Activated naive CD8-positive, alpha-beta T cell treated with anti-CD3 and anti-CD28 coated beads for 36 hours (primary cell): ENCODE measurements around the gene PLEKHA6. TPM values are rescaled to one million over a fixed set of nuclear protein-coding genes. Genes with fewer than 3 reads are reported as not detected.

Experiments used
- DNase-seq: peaks from one replicate; pipeline ENCODE4 v3.0.0; 2021
- H3K27ac Mint-ChIP-seq: one replicate; pipeline ENCODE4 v1.8.0; 2022; ENCODE audit warnings: mild to moderate bottlenecking, moderate library complexity, mixed read lengths
- H3K27me3 Mint-ChIP-seq: one replicate; pipeline ENCODE4 v1.8.0; 2022; ENCODE audit warnings: mild to moderate bottlenecking, mixed read lengths
- H3K36me3 Mint-ChIP-seq: one replicate; pipeline ENCODE4 v1.8.0; 2021; ENCODE audit warnings: mild to moderate bottlenecking, mixed read lengths
- H3K4me1 Mint-ChIP-seq: one replicate; pipeline ENCODE4 v1.8.0; 2021; ENCODE audit warnings: mixed read lengths
- H3K4me3 Mint-ChIP-seq: one replicate; pipeline ENCODE4 v1.8.0; 2022; ENCODE audit warnings: mild to moderate bottlenecking, moderate library complexity, mixed read lengths
- H3K9me3 Mint-ChIP-seq: one replicate; pipeline ENCODE4 v1.8.0; 2022; ENCODE audit warnings: mixed read lengths
- total RNA-seq, 2 experiments: library from RNA; stranded (reverse); gene quantifications; one replicate each; pipeline ENCODE4 v1.2.3, GENCODE V29; 2021

Gene PLEKHA6
- total RNA-seq, 2 experiments from 2014 or later = 0.74 to 1.5 TPM

GRCh38 chr1:204202481-204202880 lies 157.2 kb downstream of the PLEKHA6 start:
- Mint-ChIP-seq H3K9me3 (no peaks in the 10 kb centered on the region), H3K4me1 (peaks cover 4% of the 10 kb centered on the region), H3K27me3 (peaks cover 28% of the 10 kb centered on the region), H3K36me3 (no peaks in the 10 kb centered on the region), H3K4me3 (no peak overlapping the region), H3K27ac (no peak overlapping the region)
- DNase-seq = no peak

- Mint-ChIP-seq H3K27me3 (peaks cover 23% of the 10 kb centered on the region), H3K4me3 (no peak overlapping the region), H3K36me3 (no peaks in the 10 kb centered on the region)
These were observed 158.2 kb downstream of the PLEKHA6 start for GRCh38 chr1:204201348-204202040.

GRCh38 chr1:204199579-204199978 lies 160.2 kb downstream of the PLEKHA6 start:
- DNase-seq = no peak
- Mint-ChIP-seq H3K27me3 (peaks cover 11% of the 10 kb centered on the region), H3K4me1 (peaks cover 2% of the 10 kb centered on the region), H3K27ac (no peak overlapping the region), H3K36me3 (no peaks in the 10 kb centered on the region), H3K4me3 (no peak overlapping the region), H3K9me3 (no peaks in the 10 kb centered on the region)

More at GRCh38 chr1:204201348-204202040, 158.2 kb downstream of the PLEKHA6 start:
- Mint-ChIP-seq H3K27ac (no peak overlapping the region), H3K9me3 (no peaks in the 10 kb centered on the region), H3K4me1 (peaks cover 4% of the 10 kb centered on the region)
- DNase-seq = no peak

- Mint-ChIP-seq H3K4me3 (no peak overlapping the region), H3K27me3 (peaks cover 2% of the 10 kb centered on the region), H3K36me3 (no peaks in the 10 kb centered on the region), H3K4me1 (peaks cover 4% of the 10 kb centered on the region), H3K27ac (no peak overlapping the region), H3K9me3 (no peaks in the 10 kb centered on the region)
- no peak for DNase-seq
These were observed 161.1 kb downstream of the PLEKHA6 start for GRCh38 chr1:204198348-204199340.

GRCh38 chr1:204197068-204197467 lies 162.7 kb downstream of the PLEKHA6 start:
- DNase-seq = no peak
- Mint-ChIP-seq H3K9me3 (no peaks in the 10 kb centered on the region), H3K4me3 (no peak overlapping the region), H3K36me3 (no peaks in the 10 kb centered on the region), H3K27me3 (peaks cover 5% of the 10 kb centered on the region), H3K4me1 (peaks cover 4% of the 10 kb centered on the region), H3K27ac (no peak overlapping the region)

GRCh38 chr1:204196068-204196795 lies 163.5 kb downstream of the PLEKHA6 start, which contains the start of gene KISS1:
Gene KISS1 (minus strand): TSS chr1:204196491. CDS start chr1:204192876, 3,615 bp downstream.
- Mint-ChIP-seq H3K36me3 (no peaks in the 10 kb centered on the region), H3K4me3 (no peak within 1 kb of the TSS), H3K27ac (no peak within 1 kb of the TSS), H3K4me1 (peaks cover 4% of the 10 kb centered on the region), H3K9me3 (no peaks in the 10 kb centered on the region), H3K27me3 (peaks cover 8% of the 10 kb centered on the region)
- DNase-seq = no peak

GRCh38 chr1:204194771-204195170 lies 165.0 kb downstream of the PLEKHA6 start:
- no peak overlapping the region for H3K4me3 Mint-ChIP-seq
- DNase-seq = no peak
- H3K36me3 Mint-ChIP-seq = no peaks in the 10 kb centered on the region
- peaks cover 10% of the 10 kb centered on the region for H3K4me1 Mint-ChIP-seq
- no peaks in the 10 kb centered on the region for H3K9me3 Mint-ChIP-seq
- peaks cover 19% of the 10 kb centered on the region for H3K27me3 Mint-ChIP-seq
- no peak overlapping the region for H3K27ac Mint-ChIP-seq

GRCh38 chr1:204194080-204194479 lies 165.6 kb downstream of the PLEKHA6 start:
- no peaks in the 10 kb centered on the region for H3K9me3 Mint-ChIP-seq
- H3K27ac Mint-ChIP-seq = no peak overlapping the region
- H3K36me3 Mint-ChIP-seq = no peaks in the 10 kb centered on the region
- peaks cover 16% of the 10 kb centered on the region for H3K4me1 Mint-ChIP-seq
- peaks cover 26% of the 10 kb centered on the region for H3K27me3 Mint-ChIP-seq
- no peak for DNase-seq
- no peak overlapping the region for H3K4me3 Mint-ChIP-seq

GRCh38 chr1:204192589-204193352 lies 167.0 kb downstream of the PLEKHA6 start:
- Mint-ChIP-seq H3K36me3 (no peaks in the 10 kb centered on the region), H3K4me3 (no peak overlapping the region), H3K4me1 (peaks cover 21% of the 10 kb centered on the region), H3K27me3 (peaks cover 38% of the 10 kb centered on the region), H3K27ac (no peak overlapping the region), H3K9me3 (no peaks in the 10 kb centered on the region)
- DNase-seq = no peak

- Mint-ChIP-seq H3K4me3 (no peak overlapping the region), H3K27me3 (peaks cover 45% of the 10 kb centered on the region)
These were observed 167.7 kb downstream of the PLEKHA6 start for GRCh38 chr1:204192046-204192445.

GRCh38 chr1:204191456-204191855 lies 168.3 kb downstream of the PLEKHA6 start:
- no peak for DNase-seq
- Mint-ChIP-seq H3K27me3 (peaks cover 51% of the 10 kb centered on the region), H3K4me1 (peaks cover 21% of the 10 kb centered on the region), H3K4me3 (no peak overlapping the region), H3K27ac (no peak overlapping the region), H3K9me3 (no peaks in the 10 kb centered on the region), H3K36me3 (no peaks in the 10 kb centered on the region)

More at GRCh38 chr1:204192046-204192445, 167.7 kb downstream of the PLEKHA6 start:
- peaks cover 21% of the 10 kb centered on the region for H3K4me1 Mint-ChIP-seq
- H3K9me3 Mint-ChIP-seq = no peaks in the 10 kb centered on the region
- no peaks in the 10 kb centered on the region for H3K36me3 Mint-ChIP-seq
- DNase-seq = no peak
- H3K27ac Mint-ChIP-seq = no peak overlapping the region

GRCh38 chr1:204190212-204191211 lies 169.2 kb downstream of the PLEKHA6 start:
- Mint-ChIP-seq H3K27me3 (peaks cover 56% of the 10 kb centered on the region), H3K4me3 (peak overlapping the region; percentile 44), H3K36me3 (no peaks in the 10 kb centered on the region), H3K9me3 (no peaks in the 10 kb centered on the region), H3K27ac (no peak overlapping the region), H3K4me1 (peaks cover 21% of the 10 kb centered on the region)
- DNase-seq = peak; percentile 38

- Mint-ChIP-seq H3K27ac (no peak overlapping the region), H3K27me3 (peaks cover 61% of the 10 kb centered on the region), H3K36me3 (no peaks in the 10 kb centered on the region), H3K4me3 (peak overlapping the region; percentile 6), H3K9me3 (no peaks in the 10 kb centered on the region), H3K4me1 (peaks cover 16% of the 10 kb centered on the region)
- peak; percentile 37 for DNase-seq
These were observed 170.6 kb downstream of the PLEKHA6 start for GRCh38 chr1:204188959-204189639.
